SU-DHL-6 (cell line): Measurements from ENCODE around the gene ZNF669.

Source experiments
- EZH2phosphoT487 ChIP-seq: fragments of 200-600 bp; sonication (generic), shearing (Covaris generic); conservative IDR thresholded peaks from 2 replicates; pipeline ENCODE4 v1.6.1; 2018; ENCODE audit warnings: mild to moderate bottlenecking, antibody characterized with exemption, low read length, moderate library complexity, mixed read lengths
- TF ChIP-seq, protein P1 (sequence below): fragments of 200-600 bp; sonication (generic); IDR thresholded peaks from one replicate; pipeline ENCODE4 v1.5.1; 2017; ENCODE audit warnings: antibody characterized with exemption, mild to moderate bottlenecking, low read length, moderate library complexity; ENCODE audit not compliant: insufficient read depth, poor library complexity, severe bottlenecking

DNA sequence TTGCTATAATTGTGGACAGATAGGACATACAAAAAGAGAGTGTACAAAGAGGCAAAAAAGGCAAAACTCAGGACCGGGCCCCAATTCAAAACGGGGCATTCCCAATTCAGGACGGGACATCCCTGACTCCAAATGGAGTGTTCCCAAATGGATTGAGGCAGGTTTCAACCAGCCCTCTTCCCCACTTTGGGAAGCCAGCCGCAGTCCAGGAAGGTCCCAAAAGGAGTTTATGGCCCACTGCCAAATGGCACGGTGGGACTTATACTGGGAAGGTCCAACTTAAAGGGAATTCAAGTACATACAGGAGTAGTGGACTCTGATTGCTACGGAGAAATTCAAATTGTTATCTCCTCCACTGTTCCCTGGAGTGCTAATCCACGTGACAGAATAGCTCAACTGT is 3.5 kb upstream of the ZNF669 start:
- TF ChIP-seq, protein P1, sequence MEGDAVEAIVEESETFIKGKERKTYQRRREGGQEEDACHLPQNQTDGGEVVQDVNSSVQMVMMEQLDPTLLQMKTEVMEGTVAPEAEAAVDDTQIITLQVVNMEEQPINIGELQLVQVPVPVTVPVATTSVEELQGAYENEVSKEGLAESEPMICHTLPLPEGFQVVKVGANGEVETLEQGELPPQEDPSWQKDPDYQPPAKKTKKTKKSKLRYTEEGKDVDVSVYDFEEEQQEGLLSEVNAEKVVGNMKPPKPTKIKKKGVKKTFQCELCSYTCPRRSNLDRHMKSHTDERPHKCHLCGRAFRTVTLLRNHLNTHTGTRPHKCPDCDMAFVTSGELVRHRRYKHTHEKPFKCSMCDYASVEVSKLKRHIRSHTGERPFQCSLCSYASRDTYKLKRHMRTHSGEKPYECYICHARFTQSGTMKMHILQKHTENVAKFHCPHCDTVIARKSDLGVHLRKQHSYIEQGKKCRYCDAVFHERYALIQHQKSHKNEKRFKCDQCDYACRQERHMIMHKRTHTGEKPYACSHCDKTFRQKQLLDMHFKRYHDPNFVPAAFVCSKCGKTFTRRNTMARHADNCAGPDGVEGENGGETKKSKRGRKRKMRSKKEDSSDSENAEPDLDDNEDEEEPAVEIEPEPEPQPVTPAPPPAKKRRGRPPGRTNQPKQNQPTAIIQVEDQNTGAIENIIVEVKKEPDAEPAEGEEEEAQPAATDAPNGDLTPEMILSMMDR, result no peak
- no peak for TF ChIP-seq EZH2phosphoT487
